Panc1 (cell line): Measurements from ENCODE around the gene ADCY2. TPM values are rescaled to one million over a fixed set of nuclear protein-coding genes. Genes with fewer than 3 reads are reported as not detected.

Experiments
- ATAC-seq: fragments of 200-7000 bp; cut with Tn5 transposase; 2 replicates; pipeline ENCODE4 v1.9.1; 2020; ENCODE audit warnings: mild to moderate bottlenecking, moderate library complexity
- BruUV-seq: library from RNA; stranded (reverse); fragments of 400-500 nt; replicated peaks from 2 replicates; lab custom pipeline; 2021; lab: Mats Ljungman, UMichigan
- CTCF ChIA-PET: fragments of 300-600 bp; sonication (Branson Sonifier 250); formaldehyde crosslinking; loops from one replicate; lab custom pipeline; 2022; ENCODE audit warnings: antibody characterized with exemption; lab: Charles Lee
- POLR2A ChIA-PET: fragments of 300-600 bp; sonication (Branson Sonifier 250); formaldehyde crosslinking; loops from one replicate; lab custom pipeline; 2022; ENCODE audit warnings: antibody characterized with exemption; lab: Charles Lee
- DNase-seq: peaks from one replicate; pipeline ENCODE4 v3.0.0-alpha.2; 2010; ENCODE audit warnings: low read depth, low spot score
- H3K27ac ChIP-seq: 2 replicates; pipeline ENCODE4 v1.5.1; 2011; ENCODE audit warnings: mild to moderate bottlenecking, low read length, inconsistent platforms
- H3K27me3 ChIP-seq: fragments of 200-500 bp; sonication (Bioruptor generic); 2 replicates; pipeline ENCODE4 v1.6.0; 2014; ENCODE audit warnings: low read length, inconsistent platforms; ENCODE audit not compliant: control insufficient read depth, insufficient read depth
- H3K36me3 ChIP-seq: fragments of 200-500 bp; sonication (Bioruptor generic); 2 replicates; pipeline ENCODE4 v1.5.1; 2014; ENCODE audit warnings: inconsistent platforms, mild to moderate bottlenecking, low read length, moderate library complexity; ENCODE audit not compliant: control insufficient read depth, insufficient read depth
- H3K4me1 ChIP-seq: 2 replicates; pipeline ENCODE4 v1.5.1; 2011; ENCODE audit warnings: inconsistent platforms, mild to moderate bottlenecking, low read length, moderate library complexity; ENCODE audit not compliant: control insufficient read depth, insufficient read depth
- H3K4me3 ChIP-seq, 2 experiments: 2 replicates each; pipeline ENCODE4 v1.5.1; 2011 to 2012; ENCODE audit warnings: low read depth in 2 of 2, low read length in 2 of 2, mild to moderate bottlenecking in 2 of 2, inconsistent platforms in 1 of 2, moderate library complexity in 1 of 2
- H3K9me3 ChIP-seq: fragments of 200-500 bp; sonication (Bioruptor generic); 2 replicates; pipeline ENCODE4 v1.5.1; 2014; ENCODE audit warnings: low read depth, mild to moderate bottlenecking, inconsistent platforms, low read length, moderate library complexity; ENCODE audit not compliant: control insufficient read depth, insufficient read depth
- CTCF ChIP-seq: fragments of 450-650 bp; IDR thresholded peaks from 2 replicates; pipeline ENCODE4 v1.5.1; 2017; ENCODE audit warnings: mild to moderate bottlenecking
- POLR2AphosphoS5 ChIP-seq: IDR thresholded peaks from 2 replicates; pipeline ENCODE4 v1.6.1; 2012; ENCODE audit warnings: mild to moderate bottlenecking, low read depth, low read length, moderate library complexity
- REST ChIP-seq, 2 experiments: IDR thresholded peaks; 2 replicates each; pipeline ENCODE4 v1.6.1; 2011 to 2012; ENCODE audit warnings: low read depth in 2 of 2, control low read depth in 1 of 2, low read length in 1 of 2, mild to moderate bottlenecking in 1 of 2, moderate library complexity in 1 of 2; ENCODE audit not compliant: insufficient read depth in 1 of 2
- SIN3A ChIP-seq: IDR thresholded peaks from 2 replicates; pipeline ENCODE4 v1.6.1; 2012; ENCODE audit warnings: low read depth, mild to moderate bottlenecking, low read length, moderate library complexity, borderline replicate concordance; ENCODE audit not compliant: insufficient read depth
- TCF7L2 ChIP-seq: IDR thresholded peaks from 2 replicates; pipeline ENCODE4 v1.6.1; 2011; ENCODE audit warnings: mild to moderate bottlenecking, low read depth, low read length, inconsistent platforms
- in situ Hi-C: cut with HindIII; loops from 2 replicates; pipeline ENCODE4 v1.10.0; 2016; ENCODE audit warnings: low sequenced_read_pairs, low pct_unique_long_range_greater_than_20kb
- intact Hi-C: fragments of 100-400 bp; cut with micrococcal nuclease; formaldehyde crosslinking; loops from one replicate; pipeline ENCODE4 v1.10.0; 2022; ENCODE audit not compliant: unreplicated experiment
- total RNA-seq: library from RNA; stranded (reverse); gene quantifications from one replicate; pipeline ENCODE4 v1.2.1, GENCODE V29; 2021; ENCODE audit not compliant: unreplicated experiment

Gene ADCY2
- total RNA-seq, 1 experiment from 2014 or later: 0.13 TPM

GRCh38 chr5:7437836-7438235, 41.9 kb downstream of the ADCY2 start:
- Histone ChIP-seq H3K4me3 (no peak overlapping the region), H3K27me3 (no peaks in the 10 kb centered on the region), H3K9me3 (no peaks in the 10 kb centered on the region), H3K4me1 (no peaks in the 10 kb centered on the region), H3K27ac (no peak overlapping the region), H3K36me3 (no peaks in the 10 kb centered on the region)
- intact Hi-C loops: no loop called here
- ATAC-seq (no peak), DNase-seq (no peak)
- in situ Hi-C loops: no loop called here
- no TSS peak for BruUV-seq
- TF ChIP-seq POLR2AphosphoS5 (no peak), SIN3A (no peak), CTCF (no peak), REST (IDR thresholded peaks at IDR 0.05; ENCODE audit: insufficient read depth in 1 of 2, low read depth in 2 of 2, low read length in 1 of 2) (no peak), TCF7L2 (no peak)
- ChIA-PET CTCF (no interaction called here), POLR2A (no interaction called here)

- no TSS peak for BruUV-seq
- ATAC-seq (no peak), DNase-seq (no peak)
- TF ChIP-seq REST (IDR thresholded peaks at IDR 0.05; ENCODE audit: insufficient read depth in 1 of 2, low read depth in 2 of 2, low read length in 1 of 2) (no peak), SIN3A (no peak), POLR2AphosphoS5 (no peak), TCF7L2 (no peak), CTCF (no peak)
- H3K27me3 ChIP-seq: no peaks in the 10 kb centered on the region
- ChIA-PET CTCF (no interaction called here), POLR2A (no interaction called here)
- no peak overlapping the region for H3K4me3 ChIP-seq
- intact Hi-C loops (no loop called here), in situ Hi-C loops (no loop called here)
- H3K27ac ChIP-seq: no peak overlapping the region
- H3K9me3 ChIP-seq: no peaks in the 10 kb centered on the region
- H3K36me3 ChIP-seq: no peaks in the 10 kb centered on the region
- no peaks in the 10 kb centered on the region for H3K4me1 ChIP-seq
These were observed 49.1 kb downstream of the ADCY2 start for GRCh38 chr5:7445068-7445467.
